Gastrocnemius medialis (tissue), 4 donors: ENCODE measurements around the gene ROR2. TPM values are rescaled to one million over a fixed set of nuclear protein-coding genes. Genes with fewer than 3 reads are reported as not detected.

Experiments used
- ATAC-seq, 2 donors: fragments of 150-250 bp; one replicate each; pipeline ENCODE4 v1.9.1; 2016
- DNase-seq, 2 donors: peaks; one replicate each; pipeline ENCODE4 v3.0.0-alpha.2; 2019
- H3K27ac ChIP-seq, 4 donors: fragments of 200-600 bp; sonication (generic); 1 replicate in 1 of 4; 2 replicates in 3 of 4; pipeline ENCODE4 v1.5.1; 2016 to 2018; ENCODE audit warnings: mild to moderate bottlenecking in 2 of 4, moderate library complexity in 1 of 4
- H3K27me3 ChIP-seq, 3 donors: fragments of 200-600 bp; sonication (generic) in 2 of 3; 1 replicate in 1 of 3; 2 replicates in 2 of 3; pipeline versions ENCODE4 v1.5.1 to v1.6.0; 2016 to 2019; ENCODE audit warnings: mild to moderate bottlenecking in 1 of 3, moderate library complexity in 1 of 3
- H3K36me3 ChIP-seq, 2 donors: fragments of 200-600 bp; sonication (generic) in 1 of 2; one replicate each; pipeline ENCODE4 v1.5.1; 2017 to 2018
- H3K4me1 ChIP-seq, 2 donors: fragments of 200-600 bp; sonication (generic) in 1 of 2; one replicate each; pipeline ENCODE4 v1.5.1; 2016 to 2017; ENCODE audit warnings: mild to moderate bottlenecking in 2 of 2
- H3K4me3 ChIP-seq, 4 donors: fragments of 200-600 bp; sonication (generic) in 3 of 4; 1 replicate in 1 of 4; 2 replicates in 3 of 4; pipeline ENCODE4 v1.5.1; 2016 to 2019; ENCODE audit warnings: mild to moderate bottlenecking in 2 of 4
- H3K9me3 ChIP-seq, 3 donors: fragments of 200-600 bp; sonication (generic) in 2 of 3; 1 replicate in 1 of 3; 2 replicates in 2 of 3; pipeline ENCODE4 v1.5.1; 2016 to 2019
- POLR2A ChIP-seq, 2 donors: fragments of 450-650 bp; IDR thresholded peaks; one replicate each; pipeline ENCODE4 v1.6.1; 2017; ENCODE audit warnings: antibody characterized with exemption in 2 of 2, mild to moderate bottlenecking in 2 of 2, moderate library complexity in 2 of 2
- in situ Hi-C, 4 donors: fragments of 200-750 bp; cut with MboI; loops; one replicate each; pipeline versions ENCODE4 v1.15.0 to v1.8.0; 2017; ENCODE audit warnings: low sequenced_read_pairs in 4 of 4
- intact Hi-C: fragments of 100-400 bp; cut with DNase I; formaldehyde crosslinking; loops from one replicate; pipeline ENCODE4 v1.15.1; 2023; ENCODE audit warnings: low total_unique reads
- total RNA-seq, 4 donors: library from RNA; depleted of rRNA; stranded (reverse); fragments of >200 nt; gene quantifications; one replicate each; pipeline versions ENCODE4 v1.1.0 to v1.2.3, GENCODE V29; 2016
- TF ChIP-seq, protein P1 (sequence below), 5 experiments: fragments of 450-650 bp in 3 of 5; fragments of 200-600 bp in 2 of 5; sonication (generic) in 2 of 5; IDR thresholded peaks in 4 of 5; conservative IDR thresholded peaks in 1 of 5; 1 replicate in 4 of 5; 2 replicates in 1 of 5; pipeline ENCODE4 v1.5.1; 2016 to 2019; ENCODE audit warnings: antibody characterized with exemption in 5 of 5, mild to moderate bottlenecking in 3 of 5, moderate library complexity in 3 of 5

Gene ROR2
- total RNA-seq, 4 donors from 2014 or later, result 0.15 to 1.2 (median 0.61) TPM

GRCh38 chr9:91843093-91843492 is 106.9 kb downstream of the ROR2 start:
- no peak overlapping the region for H3K4me3 ChIP-seq
- no peaks in the 10 kb centered on the region for H3K36me3 ChIP-seq
- H3K4me1 ChIP-seq, result peaks cover 0 to 3% of the 10 kb centered on the region in 2 donors
- H3K9me3 ChIP-seq, result no peaks in the 10 kb centered on the region
- H3K27ac ChIP-seq, result no peak overlapping the region
- H3K27me3 ChIP-seq, result peaks cover 7 to 11% (median 9%) of the 10 kb centered on the region in 3 donors
- ATAC-seq (no peak), DNase-seq (no peak)
- intact Hi-C loops (no loop called here), in situ Hi-C loops (no loop called here)
- no peak for TF ChIP-seq POLR2A (IDR thresholded peaks at IDR 0.05)
- TF ChIP-seq, protein P1, sequence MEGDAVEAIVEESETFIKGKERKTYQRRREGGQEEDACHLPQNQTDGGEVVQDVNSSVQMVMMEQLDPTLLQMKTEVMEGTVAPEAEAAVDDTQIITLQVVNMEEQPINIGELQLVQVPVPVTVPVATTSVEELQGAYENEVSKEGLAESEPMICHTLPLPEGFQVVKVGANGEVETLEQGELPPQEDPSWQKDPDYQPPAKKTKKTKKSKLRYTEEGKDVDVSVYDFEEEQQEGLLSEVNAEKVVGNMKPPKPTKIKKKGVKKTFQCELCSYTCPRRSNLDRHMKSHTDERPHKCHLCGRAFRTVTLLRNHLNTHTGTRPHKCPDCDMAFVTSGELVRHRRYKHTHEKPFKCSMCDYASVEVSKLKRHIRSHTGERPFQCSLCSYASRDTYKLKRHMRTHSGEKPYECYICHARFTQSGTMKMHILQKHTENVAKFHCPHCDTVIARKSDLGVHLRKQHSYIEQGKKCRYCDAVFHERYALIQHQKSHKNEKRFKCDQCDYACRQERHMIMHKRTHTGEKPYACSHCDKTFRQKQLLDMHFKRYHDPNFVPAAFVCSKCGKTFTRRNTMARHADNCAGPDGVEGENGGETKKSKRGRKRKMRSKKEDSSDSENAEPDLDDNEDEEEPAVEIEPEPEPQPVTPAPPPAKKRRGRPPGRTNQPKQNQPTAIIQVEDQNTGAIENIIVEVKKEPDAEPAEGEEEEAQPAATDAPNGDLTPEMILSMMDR (IDR thresholded peaks at IDR 0.05 in 4 of 5, conservative IDR thresholded peaks at IDR 0.05 in 1 of 5), result no peak

GRCh38 chr9:91842358-91843049 is 107.5 kb downstream of the ROR2 start:
- no peak for DNase-seq
- Histone ChIP-seq H3K4me1 (peaks cover 0 to 3% of the 10 kb centered on the region in 2 donors), H3K27ac (no peak overlapping the region), H3K36me3 (no peaks in the 10 kb centered on the region), H3K4me3 (no peak overlapping the region), H3K27me3 (peaks cover 7 to 13% (median 13%) of the 10 kb centered on the region in 3 donors), H3K9me3 (no peaks in the 10 kb centered on the region)
- intact Hi-C loops, result no loop called here
- in situ Hi-C loops, result no loop called here
- TF ChIP-seq, protein P1 (IDR thresholded peaks at IDR 0.05 in 4 of 5, conservative IDR thresholded peaks at IDR 0.05 in 1 of 5), result no peak
- no peak for TF ChIP-seq POLR2A (IDR thresholded peaks at IDR 0.05)
- ATAC-seq, result no peak

- Histone ChIP-seq H3K27ac (no peak overlapping the region), H3K4me1 (peaks cover 0 to 3% of the 10 kb centered on the region in 2 donors)
Measured at GRCh38 chr9:91841591-91841990, 108.4 kb downstream of the ROR2 start.

GRCh38 chr9:91840882-91841281 is 109.1 kb downstream of the ROR2 start:
- H3K9me3 ChIP-seq, result no peaks in the 10 kb centered on the region
- intact Hi-C loops, result no loop called here
- no peak overlapping the region for H3K4me3 ChIP-seq
- H3K4me1 ChIP-seq, result peaks cover 0 to 3% of the 10 kb centered on the region in 2 donors
- H3K27ac ChIP-seq, result no peak overlapping the region
- in situ Hi-C loops, result no loop called here
- peaks cover 7 to 13% (median 13%) of the 10 kb centered on the region in 3 donors for H3K27me3 ChIP-seq
- TF ChIP-seq, protein P1 (IDR thresholded peaks at IDR 0.05 in 4 of 5, conservative IDR thresholded peaks at IDR 0.05 in 1 of 5), result no peak
- TF ChIP-seq POLR2A (IDR thresholded peaks at IDR 0.05), result no peak
- no peaks in the 10 kb centered on the region for H3K36me3 ChIP-seq
- no peak for ATAC-seq
- DNase-seq, result no peak

More at GRCh38 chr9:91841591-91841990, 108.4 kb downstream of the ROR2 start:
- DNase-seq (no peak), ATAC-seq (no peak)
- Histone ChIP-seq H3K36me3 (no peaks in the 10 kb centered on the region), H3K27me3 (peaks cover 7 to 13% (median 13%) of the 10 kb centered on the region in 3 donors), H3K4me3 (no peak overlapping the region), H3K9me3 (no peaks in the 10 kb centered on the region)
- intact Hi-C loops (no loop called here), in situ Hi-C loops (no loop called here)
- TF ChIP-seq, protein P1 (IDR thresholded peaks at IDR 0.05 in 4 of 5, conservative IDR thresholded peaks at IDR 0.05 in 1 of 5), result no peak
- no peak for TF ChIP-seq POLR2A (IDR thresholded peaks at IDR 0.05)
